A549 (cell line): Measurements from ENCODE around the gene ASTN1. TPM values are rescaled to one million over a fixed set of nuclear protein-coding genes. Genes with fewer than 3 reads are reported as not detected.

ENCODE experiments used
- ATAC-seq, 2 experiments: fragments of 200-7000 bp in 1 of 2; fragments of >200 bp in 1 of 2; cut with Nextera tagmentation in 1 of 2; cut with Tn5 transposase in 1 of 2; 3 replicates each; pipeline versions ENCODE4 v1.8.0 to v1.9.1; 2018 to 2020; ENCODE audit warnings: mild to moderate bottlenecking in 1 of 2, moderate library complexity in 1 of 2
- CTCF ChIA-PET: fragments of 300-600 bp; sonication (Branson Sonifier 250); formaldehyde crosslinking; extraction: SDS; loops from one replicate; lab custom pipeline; 2021; ENCODE audit warnings: antibody characterized with exemption, inconsistent platforms; lab: Yijun Ruan, JAX
- POLR2A ChIA-PET: fragments of 350-600 bp; formaldehyde crosslinking; extraction: SDS; loops from one replicate; lab custom pipeline; 2021; ENCODE audit warnings: antibody characterized with exemption, inconsistent platforms; lab: Yijun Ruan, JAX
- DNase-seq, 2 experiments: peaks; one replicate each; pipeline versions ENCODE4 v3.0.0 to v3.0.0-alpha.2; 2011 to 2016; ENCODE audit warnings: low read depth in 1 of 2, low spot score in 1 of 2
- FAIRE-seq: peaks from 2 replicates; lab custom pipeline; 2011; peaks lifted over from hg19 to GRCh38; lab: Jason Lieb, UNC
- H3K27ac ChIP-seq, 2 experiments: fragments of >200 bp; sonication (Bioruptor Twin); formaldehyde crosslinking; 3 replicates each; pipeline ENCODE4 v1.5.1; 2016 to 2017
- H3K4me1 ChIP-seq: fragments of >200 bp; sonication (Bioruptor Twin); formaldehyde crosslinking; 3 replicates; pipeline ENCODE4 v1.6.1; 2016
- H3K4me2 ChIP-seq: fragments of >200 bp; sonication (Bioruptor Twin); formaldehyde crosslinking; 3 replicates; pipeline ENCODE4 v1.6.1; 2016
- H3K4me3 ChIP-seq: fragments of >200 bp; sonication (Bioruptor Twin); formaldehyde crosslinking; 3 replicates; pipeline ENCODE4 v1.5.1; 2016
- H3K9me3 ChIP-seq: fragments of >200 bp; sonication (Bioruptor Twin); formaldehyde crosslinking; 3 replicates; pipeline ENCODE4 v1.6.1; 2016
- BHLHE40 ChIP-seq: IDR thresholded peaks from 2 replicates; pipeline ENCODE4 v1.6.1; 2012; ENCODE audit warnings: low read depth, low read length, inconsistent platforms
- CBX2 ChIP-seq: fragments of 200-600 bp; sonication (generic); IDR thresholded peaks from 2 replicates; pipeline ENCODE4 v1.6.1; 2016; ENCODE audit warnings: low read depth, mild to moderate bottlenecking, borderline replicate concordance
- CBX8 ChIP-seq: fragments of 200-600 bp; sonication (generic); IDR thresholded peaks from 2 replicates; pipeline ENCODE4 v1.6.1; 2016
- CEBPB ChIP-seq, 2 experiments: fragments of >200 bp in 1 of 2; sonication (Bioruptor Twin) in 1 of 2; formaldehyde crosslinking in 1 of 2; IDR thresholded peaks; 2 replicates each; pipeline ENCODE4 v1.6.1; 2012 to 2016
- CHD4 ChIP-seq: fragments of 200-600 bp; sonication (generic); IDR thresholded peaks from 2 replicates; pipeline ENCODE4 v1.6.1; 2016; ENCODE audit warnings: antibody characterized with exemption, mild to moderate bottlenecking, borderline replicate concordance
- CTCF ChIP-seq: fragments of >200 bp; sonication (Bioruptor Twin); formaldehyde crosslinking; IDR thresholded peaks from 3 replicates; pipeline ENCODE4 v1.5.1; 2016
- E2F6 ChIP-seq: IDR thresholded peaks from 2 replicates; pipeline ENCODE4 v1.6.1; 2012; ENCODE audit warnings: low read depth, borderline replicate concordance
- EHF ChIP-seq: fragments of 250-450 bp; sonication (Bioruptor Pico); IDR thresholded peaks from 2 replicates; pipeline ENCODE4 v1.5.0; 2020; ENCODE audit warnings: mild to moderate bottlenecking
- FOSB ChIP-seq: fragments of 250-450 bp; sonication (Bioruptor Pico); IDR thresholded peaks from 2 replicates; pipeline ENCODE4 v1.5.0; 2020; ENCODE audit warnings: mild to moderate bottlenecking, moderate library complexity
- FOXS1 ChIP-seq: fragments of 250-450 bp; sonication (Bioruptor Pico); IDR thresholded peaks from 2 replicates; pipeline ENCODE4 v1.5.0; 2020; ENCODE audit warnings: mild to moderate bottlenecking, moderate library complexity
- GATA3 ChIP-seq: IDR thresholded peaks from 2 replicates; pipeline ENCODE4 v1.6.1; 2012; ENCODE audit warnings: borderline replicate concordance
- JUN ChIP-seq, 2 experiments: fragments of >200 bp; sonication (Bioruptor Twin); formaldehyde crosslinking; IDR thresholded peaks; 2 replicates in 1 of 2; 3 replicates in 1 of 2; pipeline ENCODE4 v1.6.1; 2016 to 2017
- KDM1A ChIP-seq: fragments of 200-600 bp; sonication (generic); IDR thresholded peaks from 2 replicates; pipeline ENCODE4 v1.6.1; 2016; ENCODE audit warnings: low read depth, mild to moderate bottlenecking
- KDM5A ChIP-seq: fragments of 200-600 bp; sonication (generic); IDR thresholded peaks from 2 replicates; pipeline ENCODE4 v1.6.1; 2016; ENCODE audit warnings: antibody characterized with exemption, mild to moderate bottlenecking
- MAFK ChIP-seq: fragments of 450-650 bp; IDR thresholded peaks from 2 replicates; pipeline ENCODE4 v1.6.1; 2014; ENCODE audit not compliant: partially characterized antibody
- MAZ ChIP-seq: fragments of 150-350 bp; IDR thresholded peaks from 2 replicates; pipeline ENCODE4 v1.6.1; 2014; ENCODE audit warnings: antibody characterized with exemption, low read depth, low read length, borderline replicate concordance
- MYC ChIP-seq: IDR thresholded peaks from 2 replicates; pipeline ENCODE4 v1.6.1; 2012; ENCODE audit warnings: mild to moderate bottlenecking, inconsistent platforms, low read length, improper control_type of control experiment, borderline replicate concordance
- RARB ChIP-seq: fragments of 250-450 bp; sonication (Bioruptor Pico); IDR thresholded peaks from 2 replicates; pipeline ENCODE4 v1.8.0; 2021; ENCODE audit warnings: mild to moderate bottlenecking, moderate library complexity
- RFX5 ChIP-seq: fragments of 450-650 bp; IDR thresholded peaks from 2 replicates; pipeline ENCODE4 v1.7.1; 2014; ENCODE audit warnings: antibody characterized with exemption, mild to moderate bottlenecking, moderate library complexity
- SMC3 ChIP-seq: fragments of >200 bp; sonication (Bioruptor Twin); formaldehyde crosslinking; IDR thresholded peaks from 3 replicates; pipeline ENCODE4 v1.6.1; 2018; ENCODE audit warnings: inconsistent platforms
- SREBF2 ChIP-seq: fragments of 450-650 bp; IDR thresholded peaks from 2 replicates; pipeline ENCODE4 v1.6.1; 2014; ENCODE audit warnings: mild to moderate bottlenecking, moderate library complexity
- TP53 ChIP-seq: fragments of 250-450 bp; sonication (Bioruptor Pico); IDR thresholded peaks from 2 replicates; pipeline ENCODE4 v1.5.0; 2021; ENCODE audit warnings: mild to moderate bottlenecking, moderate library complexity
- whole genome bisulfite sequencing: methylation state at CpG from one replicate; pipeline ENCODE4 v1.1.6; 2017; ENCODE audit errors: missing lambda C conversion rate; 5-methylcytosine and 5-hydroxymethylcytosine counted together
- polyA plus RNA-seq, 4 experiments: library from polyadenylated mRNA; depleted of rRNA in 3 of 4; stranded (reverse); fragments of >200 nt; fragmentation: RNase III in 1 of 4; extraction: RNeasy Plus Mini Kit Qiagen cat#74134 plus additional on column Dnase treatment in 1 of 4; gene quantifications; 2 replicates in 3 of 4; 3 replicates in 1 of 4; pipeline ENCODE4 v1.2.3, GENCODE V29; 2011 to 2017
- TF ChIP-seq, protein P1 (sequence below): IDR thresholded peaks from 2 replicates; pipeline ENCODE4 v1.6.1; 2012

ASTN1 gene
- polyA plus RNA-seq, 2 of the 4 experiments (the other 2 are of a cell fraction), result not detected

GRCh38 chr1:177065430-177065829 is 99.1 kb downstream of the ASTN1 start:
- TF ChIP-seq JUN (IDR thresholded peaks at IDR 0.05) (no peak), CTCF (no peak), E2F6 (no peak), KDM1A (no peak)
- no peak for ATAC-seq
- DNase-seq, result no peak
- no peak overlapping the region for H3K4me2 ChIP-seq
- H3K4me1 ChIP-seq, result no peaks in the 10 kb centered on the region
- H3K4me3 ChIP-seq, result no peak overlapping the region
- no peaks in the 10 kb centered on the region for H3K9me3 ChIP-seq
- CTCF ChIA-PET, result no interaction called here
- WGBS, result 2% methylated on average over 2 of the region's 2 CpGs
- H3K27ac ChIP-seq, result no peak overlapping the region
- no peak for FAIRE-seq
- POLR2A ChIA-PET, result no interaction called here

- Histone ChIP-seq H3K4me2 (no peak overlapping the region), H3K27ac (no peak overlapping the region), H3K4me1 (no peaks in the 10 kb centered on the region), H3K4me3 (no peak overlapping the region), H3K9me3 (no peaks in the 10 kb centered on the region)
- WGBS, result 5% methylated on average over 6 of the region's 6 CpGs
- ChIA-PET POLR2A (no interaction called here), CTCF (no interaction called here)
- no peak for FAIRE-seq
- DNase-seq, result no peak
- TF ChIP-seq FOXS1 (CRISPR knock-in tag), result no peak
- no peak for ATAC-seq
Observed at GRCh38 chr1:177063648-177064047, 100.9 kb downstream of the ASTN1 start.

DNA sequence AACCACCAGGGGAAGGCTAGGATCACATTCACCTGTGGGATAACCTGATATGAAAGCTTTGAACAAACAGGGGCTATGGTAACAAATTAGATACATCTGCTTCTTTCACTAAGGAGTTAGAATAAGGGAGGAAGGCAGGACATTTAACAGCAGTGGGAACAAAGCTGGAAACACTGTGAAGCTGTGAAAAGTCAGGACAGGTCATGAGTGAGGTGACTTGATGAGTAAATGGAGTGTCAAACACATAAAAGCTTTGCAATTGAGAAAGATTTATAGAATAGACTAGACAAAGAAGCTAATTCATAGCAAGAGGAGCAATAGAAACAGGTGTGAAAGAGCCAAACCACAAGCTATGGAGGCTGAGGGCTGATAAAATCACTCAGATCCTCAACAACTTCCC is 110.0 kb downstream of the ASTN1 start:
- H3K27ac ChIP-seq, result no peak overlapping the region
- FAIRE-seq (no peak), ATAC-seq (no peak), DNase-seq (no peak)
- no peak overlapping the region for H3K4me3 ChIP-seq
- POLR2A ChIA-PET, result no interaction called here
- TF ChIP-seq MAFK (no peak), FOSB (no peak), SREBF2 (no peak), EHF (no peak), BHLHE40 (no peak), CHD4 (no peak), CBX8 (no peak), MAZ (no peak), CTCF (no peak)
- TF ChIP-seq, protein P1, sequence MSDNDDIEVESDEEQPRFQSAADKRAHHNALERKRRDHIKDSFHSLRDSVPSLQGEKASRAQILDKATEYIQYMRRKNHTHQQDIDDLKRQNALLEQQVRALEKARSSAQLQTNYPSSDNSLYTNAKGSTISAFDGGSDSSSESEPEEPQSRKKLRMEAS, result no peak
- TF ChIP-seq, all 56 proteins: peak for 0
- CTCF ChIA-PET, result interaction anchor here (0.9 kb wide), 1 partner anchor 12 kb away, joined by 3 read pairs; no protein-coding TSS in a partner anchor
- Histone ChIP-seq H3K9me3 (no peaks in the 10 kb centered on the region), H3K4me1 (no peaks in the 10 kb centered on the region), H3K4me2 (no peak overlapping the region)

DNA sequence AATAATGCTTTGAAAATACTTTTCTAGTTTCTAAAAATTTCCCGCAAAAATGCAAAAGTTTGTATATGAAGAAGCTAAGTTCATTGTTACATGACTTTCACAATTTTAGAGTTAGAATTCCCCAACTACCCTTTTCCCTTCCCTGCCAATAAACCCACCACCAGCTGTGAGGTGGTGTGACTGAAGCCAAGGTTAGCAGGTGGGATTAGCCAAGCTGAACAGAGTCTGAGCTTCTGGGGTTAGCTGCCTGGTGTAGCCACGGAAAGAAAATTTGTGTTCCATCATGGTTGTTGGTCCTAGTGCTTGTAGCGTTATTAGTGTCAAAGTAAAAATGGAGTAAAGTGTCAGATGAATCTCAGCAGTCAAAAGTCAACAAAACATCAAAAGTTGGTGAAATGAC is 110.9 kb downstream of the ASTN1 start:
- TF ChIP-seq BHLHE40 (no peak), JUN (IDR thresholded peaks at IDR 0.05) (no peak), KDM5A (no peak), SMC3 (no peak), CBX2 (no peak), MYC (no peak), TP53 (no peak), CEBPB (IDR thresholded peaks at IDR 0.05) (no peak), RARB (CRISPR knock-in tag) (no peak), RFX5 (no peak), GATA3 (no peak), FOSB (no peak)
- TF ChIP-seq, protein P1, result no peak
- FAIRE-seq (no peak), ATAC-seq (no peak), DNase-seq (no peak)
- H3K4me1 ChIP-seq, result no peaks in the 10 kb centered on the region
- no peak overlapping the region for H3K27ac ChIP-seq
- WGBS, result 15% methylated on average over 3 of the region's 3 CpGs
- no peak overlapping the region for H3K4me3 ChIP-seq
- no peaks in the 10 kb centered on the region for H3K9me3 ChIP-seq
- ChIA-PET CTCF (interaction anchor here (1.6 kb wide), 1 partner anchor 34 kb away, joined by 3 read pairs; no protein-coding TSS in a partner anchor), POLR2A (no interaction called here)
- no peak overlapping the region for H3K4me2 ChIP-seq
